Measurements from ENCODE around the gene DOCK10. TPM values are rescaled to one million over a fixed set of nuclear protein-coding genes. Genes with fewer than 3 reads are reported as not detected.

The DOCK10 gene
- total RNA-seq, 1 donor from 2014 or later, result 2.3 TPM

DNA sequence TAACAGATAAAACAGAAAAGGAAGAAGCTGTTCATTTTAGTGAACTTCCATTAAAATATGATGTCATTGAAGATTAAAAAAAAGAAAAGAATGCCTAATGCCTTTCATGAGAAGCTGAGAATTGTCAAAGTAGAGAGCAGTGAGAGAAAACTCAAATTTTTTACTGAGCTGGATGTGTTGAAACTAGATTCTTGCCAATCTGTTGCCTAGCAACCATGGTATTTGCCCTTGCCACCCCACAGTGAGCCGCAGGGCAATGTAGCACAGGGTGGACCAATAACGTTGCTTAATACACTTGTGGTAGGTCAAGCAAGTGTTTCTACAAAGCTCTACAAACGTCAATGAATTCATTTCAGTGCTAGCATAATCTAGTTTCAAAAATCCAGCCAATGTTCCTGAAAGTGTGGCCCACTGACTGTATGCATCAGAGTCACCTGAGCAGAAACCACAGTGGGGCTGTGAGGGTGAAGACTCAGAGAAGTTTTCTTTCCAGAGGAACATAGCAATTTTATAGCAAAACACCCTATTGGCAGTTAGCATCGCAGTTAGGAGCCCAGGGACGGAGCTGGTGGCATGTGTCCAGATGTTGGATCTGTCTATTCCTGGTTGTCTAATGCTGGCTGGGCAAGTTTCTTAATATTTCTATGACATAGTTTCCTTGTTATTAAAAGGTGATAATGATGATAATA is 132.2 kb downstream of the DOCK10 start:
- intact Hi-C loops (cut with DNase I), result no loop called here
- DNase-seq (ENCODE audit: missing footprints) (peak; percentile 69), ATAC-seq (peak; percentile 83)

- intact Hi-C loops (cut with DNase I), result no loop called here
- no peak for ATAC-seq
- no peak for DNase-seq (ENCODE audit: missing footprints)
These were observed 133.4 kb downstream of the DOCK10 start for GRCh38 chr2:224908818-224909217.

DNA sequence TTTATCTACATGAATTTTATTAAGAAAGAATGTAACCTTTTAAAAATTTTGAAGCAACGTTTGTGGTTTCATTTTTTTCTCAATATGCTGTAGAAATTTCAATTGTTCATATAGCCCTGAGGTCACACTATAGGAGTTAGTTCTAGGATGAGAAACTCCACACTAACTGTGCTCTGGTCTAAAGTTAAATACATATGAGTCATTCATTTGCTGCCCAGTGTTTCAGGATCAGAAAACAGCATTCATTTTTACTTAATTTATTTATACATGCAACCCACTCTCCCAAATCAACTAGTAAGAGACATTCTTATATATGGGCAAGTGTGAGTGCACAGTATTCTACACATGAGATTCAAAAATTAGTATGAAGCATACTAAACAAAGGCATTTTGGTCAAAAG is 137.9 kb downstream of the DOCK10 start:
- no peak for DNase-seq (ENCODE audit: missing footprints)
- intact Hi-C loops (cut with DNase I), result no loop called here
- ATAC-seq, result no peak

GRCh38 chr2:224903621-224904020 is 138.6 kb downstream of the DOCK10 start:
- ATAC-seq (no peak), DNase-seq (ENCODE audit: missing footprints) (no peak)
- intact Hi-C loops (cut with DNase I), result no loop called here

- ATAC-seq (no peak), DNase-seq (ENCODE audit: missing footprints) (no peak)
- intact Hi-C loops (cut with DNase I), result no loop called here
These were observed 141.1 kb downstream of the DOCK10 start for GRCh38 chr2:224901121-224901676.

DNA sequence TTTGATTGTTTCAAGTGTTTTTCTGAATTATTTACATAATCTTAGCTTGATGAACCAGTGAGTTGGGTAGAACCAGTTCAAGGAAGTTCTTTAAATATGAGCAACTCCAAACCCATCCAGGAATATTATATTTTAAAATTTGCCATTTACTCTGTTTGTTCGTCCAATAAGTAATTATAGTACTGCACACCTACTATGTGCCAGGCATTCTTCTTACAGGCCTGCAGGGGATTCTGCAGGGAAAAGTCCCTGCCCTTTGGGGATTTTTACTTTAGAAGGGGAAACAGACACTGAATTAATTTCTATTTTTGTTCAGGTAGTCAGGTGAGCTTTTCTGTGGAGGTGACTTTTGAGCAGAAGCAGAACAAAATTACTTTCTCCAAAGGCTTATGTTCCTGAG is 146.9 kb downstream of the DOCK10 start:
- intact Hi-C loops (cut with DNase I), result no loop called here

GRCh38 chr2:224894356-224894755 is 147.9 kb downstream of the DOCK10 start:
- DNase-seq (ENCODE audit: missing footprints), result no peak
- intact Hi-C loops (cut with DNase I), result no loop called here
- no peak for ATAC-seq

More for the DNA sequence above, 146.9 kb downstream of the DOCK10 start:
- ATAC-seq (no peak), DNase-seq (ENCODE audit: missing footprints) (no peak)

- intact Hi-C loops (cut with DNase I), result no loop called here
- no peak for DNase-seq (ENCODE audit: missing footprints)
- ATAC-seq, result no peak
These were observed 148.4 kb downstream of the DOCK10 start for GRCh38 chr2:224893848-224894247.

DNA sequence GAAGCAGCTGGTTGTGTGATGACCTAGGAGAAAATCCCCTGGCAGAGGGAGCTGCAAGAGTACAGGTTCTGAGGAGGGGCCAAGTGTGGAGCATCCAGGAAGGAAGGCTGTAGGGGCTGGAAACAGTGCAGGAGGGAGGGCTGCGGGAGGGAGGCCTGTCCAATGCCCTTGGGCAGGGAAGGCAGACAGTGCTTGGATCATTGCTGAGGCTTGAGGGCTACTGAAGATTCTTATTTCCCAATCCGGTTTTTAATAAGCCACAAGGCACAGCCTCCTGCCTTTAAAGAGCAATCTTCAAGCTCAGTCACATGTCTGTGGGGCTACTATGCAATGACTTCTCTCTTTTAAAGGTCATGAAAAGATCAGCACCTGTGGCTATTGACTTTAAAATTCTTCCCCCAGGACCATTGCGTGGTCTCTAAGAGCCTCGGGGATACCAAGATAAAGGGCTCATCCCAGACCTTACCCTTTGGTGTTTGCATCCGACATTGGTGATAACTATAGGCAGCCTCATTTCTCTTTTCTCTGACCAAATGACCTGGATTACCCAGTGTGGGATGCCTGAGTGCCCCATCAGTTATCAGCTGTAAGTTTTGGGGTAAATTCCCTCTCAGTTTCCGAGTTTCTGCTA is 149.6 kb downstream of the DOCK10 start:
- intact Hi-C loops (cut with DNase I), result no loop called here
- DNase-seq (ENCODE audit: missing footprints), result no peak
- ATAC-seq, result no peak

GRCh38 chr2:224890372-224890771 is 151.9 kb downstream of the DOCK10 start:
- intact Hi-C loops (cut with DNase I), result no loop called here
- ATAC-seq (no peak), DNase-seq (ENCODE audit: missing footprints) (no peak)

- intact Hi-C loops (cut with DNase I), result no loop called here
- no peak for ATAC-seq
- DNase-seq (ENCODE audit: missing footprints), result no peak
These were observed 155.1 kb downstream of the DOCK10 start for GRCh38 chr2:224887141-224887540.

- no peak for DNase-seq (ENCODE audit: missing footprints)
- ATAC-seq, result no peak
- intact Hi-C loops (cut with DNase I), result no loop called here
These were observed 156.3 kb downstream of the DOCK10 start for GRCh38 chr2:224885836-224886547.

DNA sequence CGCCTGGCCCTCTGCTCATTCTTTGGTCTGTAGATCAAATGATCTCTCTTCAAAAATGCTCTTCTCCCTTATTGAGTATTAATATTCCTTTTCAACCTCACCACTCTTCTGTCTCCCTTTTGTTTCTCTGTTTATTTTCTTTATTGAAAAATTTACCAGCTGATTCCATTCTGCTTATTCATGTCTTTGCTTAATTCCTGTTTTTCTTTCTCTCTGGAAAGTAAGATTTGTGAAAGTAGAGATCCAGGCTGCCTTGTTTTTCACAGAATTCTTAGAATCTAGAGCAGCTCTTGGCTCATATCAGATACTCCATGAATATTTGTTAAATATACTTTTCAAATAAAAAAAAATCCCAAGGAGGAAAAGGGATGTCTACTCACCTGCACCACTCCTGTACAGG is 157.0 kb downstream of the DOCK10 start:
- DNase-seq (ENCODE audit: missing footprints), result no peak
- intact Hi-C loops (cut with DNase I), result no loop called here
- no peak for ATAC-seq

DNA sequence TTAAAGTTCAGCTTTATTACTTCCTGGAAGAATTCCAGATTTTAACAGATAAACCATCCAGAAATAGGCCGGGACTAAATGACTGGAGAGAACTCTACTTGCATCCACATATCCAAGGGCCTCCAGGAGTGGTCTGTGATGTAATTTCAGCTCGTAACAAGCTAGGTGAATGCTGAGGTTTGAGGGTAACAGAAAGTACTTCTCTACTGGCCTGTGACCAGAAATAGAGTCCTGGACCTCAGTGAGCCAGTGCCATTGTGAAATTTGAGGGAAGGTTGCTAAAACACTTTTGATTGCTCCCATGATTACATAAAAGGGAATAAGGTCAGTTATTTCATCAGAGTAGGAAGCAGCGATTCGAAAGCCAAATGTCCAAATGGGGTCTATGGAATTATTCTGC is 158.1 kb downstream of the DOCK10 start:
- ATAC-seq, result no peak
- intact Hi-C loops (cut with DNase I), result no loop called here

DNA sequence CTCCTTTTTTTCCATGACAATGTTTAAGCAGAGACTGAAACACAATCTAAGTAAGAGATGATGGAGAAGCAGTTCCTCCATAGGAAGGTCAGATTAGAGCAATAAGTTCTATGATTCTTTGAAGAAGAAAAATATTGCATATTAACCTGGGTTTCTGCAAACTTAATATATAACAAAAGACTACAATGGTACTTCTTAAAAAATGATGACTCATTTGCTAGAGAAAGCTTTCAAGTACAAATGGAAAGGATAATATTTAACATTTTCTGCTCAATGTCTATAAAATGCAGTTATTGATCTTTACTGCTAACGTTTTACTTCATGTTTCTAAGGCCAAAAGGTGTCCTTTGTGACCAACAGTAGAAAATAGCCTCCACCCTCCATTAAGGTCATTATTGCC is 158.6 kb downstream of the DOCK10 start:
- intact Hi-C loops (cut with DNase I), result no loop called here
- DNase-seq (ENCODE audit: missing footprints) (no peak), ATAC-seq (no peak)

More for the DNA sequence above, 158.1 kb downstream of the DOCK10 start:
- no peak for DNase-seq (ENCODE audit: missing footprints)

DNA sequence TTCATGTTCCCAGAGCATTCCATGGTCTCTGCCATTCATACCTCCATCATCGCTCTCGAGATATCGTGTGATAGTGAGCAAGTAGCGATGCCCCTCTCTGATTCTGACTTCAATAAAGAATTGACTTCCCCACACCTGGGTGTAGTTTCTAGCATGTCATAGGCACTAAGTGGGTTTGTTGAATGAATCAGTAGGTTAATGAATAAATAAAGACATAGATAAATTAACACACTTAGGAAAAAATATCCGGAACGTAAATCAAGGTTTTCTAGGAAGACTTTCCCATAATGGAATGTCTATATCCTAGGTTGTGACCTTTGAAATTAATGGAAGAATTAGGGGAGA is 159.1 kb downstream of the DOCK10 start:
- no peak for ATAC-seq
- intact Hi-C loops (cut with DNase I), result no loop called here
- DNase-seq (ENCODE audit: missing footprints), result no peak

- ATAC-seq, result no peak
- intact Hi-C loops (cut with DNase I), result no loop called here
- DNase-seq (ENCODE audit: missing footprints), result no peak
These were observed 159.7 kb downstream of the DOCK10 start for GRCh38 chr2:224882291-224883171.

DNA sequence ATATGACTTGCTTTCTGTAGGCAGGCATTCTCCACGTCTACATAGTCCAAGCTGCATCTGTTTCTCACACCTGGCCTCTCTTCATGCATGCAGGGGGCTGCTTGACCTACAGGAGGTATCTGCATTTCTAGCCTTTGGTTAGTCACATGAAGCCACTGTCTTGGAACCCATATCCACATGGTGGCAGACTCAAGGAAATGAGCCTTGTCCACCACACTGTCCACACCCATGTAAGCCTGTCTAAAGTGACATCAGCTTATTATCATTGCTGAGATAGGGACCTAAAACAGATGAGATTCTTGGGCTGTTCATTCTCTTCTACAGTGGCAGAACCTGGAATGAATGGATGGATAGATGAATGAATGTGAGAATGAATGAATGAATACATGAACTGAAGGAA is 160.4 kb downstream of the DOCK10 start:
- ATAC-seq (no peak), DNase-seq (ENCODE audit: missing footprints) (no peak)
- intact Hi-C loops (cut with DNase I), result no loop called here

DNA sequence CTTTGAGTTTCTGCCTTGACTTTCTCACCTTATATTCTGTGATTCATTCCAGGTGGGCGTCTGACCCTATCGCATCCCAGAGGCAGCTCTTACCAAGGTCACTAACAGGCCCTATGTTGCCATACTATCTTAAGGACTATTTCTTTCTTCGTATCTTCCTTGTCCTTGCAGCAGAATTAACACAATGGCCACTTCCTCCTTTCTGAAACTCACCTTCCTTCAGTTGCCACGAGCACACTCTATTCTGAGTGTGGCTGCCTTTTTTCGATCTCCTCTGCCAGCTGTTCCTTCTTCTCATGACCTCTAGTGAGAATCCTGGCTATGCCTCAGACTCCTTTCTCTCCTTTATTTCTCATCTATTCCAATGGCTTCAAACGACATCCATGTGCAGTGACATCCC is 165.7 kb downstream of the DOCK10 start:
- ATAC-seq, result no peak
- no peak for DNase-seq (ENCODE audit: missing footprints)
- intact Hi-C loops (cut with DNase I), result no loop called here

Data from Right ventricle myocardium inferior (tissue), 1 donor.